ENCODE data around the gene TCF21.

TCF21 gene

DNA sequence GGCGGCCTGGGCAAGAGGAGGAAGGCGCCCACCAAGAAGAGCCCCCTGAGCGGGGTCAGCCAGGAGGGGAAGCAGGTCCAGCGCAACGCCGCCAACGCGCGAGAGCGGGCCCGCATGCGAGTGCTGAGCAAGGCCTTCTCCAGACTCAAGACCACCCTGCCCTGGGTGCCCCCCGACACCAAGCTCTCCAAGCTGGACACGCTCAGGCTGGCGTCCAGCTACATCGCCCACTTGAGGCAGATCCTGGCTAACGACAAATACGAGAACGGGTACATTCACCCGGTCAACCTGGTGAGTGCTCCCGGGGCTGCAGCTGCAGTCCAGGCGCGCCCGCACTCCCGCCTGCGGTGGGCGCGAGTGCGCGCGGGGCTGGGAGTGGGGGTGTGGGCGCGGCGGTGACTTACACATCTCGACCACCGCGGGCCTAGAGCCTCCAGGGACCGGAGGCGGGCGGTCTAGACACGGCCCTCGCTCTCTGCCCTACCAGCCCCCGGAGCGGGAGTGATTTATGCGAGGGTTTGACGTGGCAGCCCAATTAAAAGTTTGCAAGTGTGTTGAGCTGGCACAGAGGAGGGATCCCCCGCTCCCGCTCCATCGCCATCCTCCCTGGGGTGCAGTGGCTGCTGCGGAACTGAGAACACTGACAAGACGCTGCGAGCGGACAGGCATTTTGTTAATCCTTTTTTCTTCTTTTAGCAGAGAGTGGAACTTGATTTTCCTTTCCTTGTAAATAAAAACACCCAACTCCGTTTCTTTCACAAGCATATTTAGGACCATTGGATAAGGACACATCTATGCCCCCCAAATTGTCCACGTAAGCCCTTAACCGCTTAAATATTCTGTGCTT, 867 bp downstream of the TCF21 start:
- no peak for FAIRE-seq

DNA sequence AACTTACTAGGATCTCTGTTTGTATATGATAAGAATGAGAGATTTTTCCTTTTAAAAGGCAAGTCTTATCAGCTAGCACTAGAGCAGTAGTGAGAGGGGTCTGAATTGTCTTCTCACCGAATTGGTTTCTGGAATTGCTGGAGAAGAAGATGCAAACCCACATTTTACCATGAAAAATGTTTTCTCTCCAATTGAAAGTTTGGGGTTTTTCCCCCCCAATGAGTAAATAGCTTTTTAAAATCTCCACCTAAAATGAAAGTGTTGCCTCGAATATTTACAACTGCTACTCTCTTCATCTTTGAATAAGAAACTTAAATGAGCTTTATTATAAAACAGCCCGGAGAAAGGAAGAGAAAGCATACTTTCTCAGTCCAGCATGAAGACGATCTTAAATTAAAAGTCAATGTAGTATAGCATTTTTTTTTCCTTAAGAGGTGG, 1.8 kb downstream of the TCF21 start:
- FAIRE-seq, result no peak

GRCh38 chr6:133891149-133891926, 2.4 kb downstream of the TCF21 start:
- no peak for FAIRE-seq

DNA sequence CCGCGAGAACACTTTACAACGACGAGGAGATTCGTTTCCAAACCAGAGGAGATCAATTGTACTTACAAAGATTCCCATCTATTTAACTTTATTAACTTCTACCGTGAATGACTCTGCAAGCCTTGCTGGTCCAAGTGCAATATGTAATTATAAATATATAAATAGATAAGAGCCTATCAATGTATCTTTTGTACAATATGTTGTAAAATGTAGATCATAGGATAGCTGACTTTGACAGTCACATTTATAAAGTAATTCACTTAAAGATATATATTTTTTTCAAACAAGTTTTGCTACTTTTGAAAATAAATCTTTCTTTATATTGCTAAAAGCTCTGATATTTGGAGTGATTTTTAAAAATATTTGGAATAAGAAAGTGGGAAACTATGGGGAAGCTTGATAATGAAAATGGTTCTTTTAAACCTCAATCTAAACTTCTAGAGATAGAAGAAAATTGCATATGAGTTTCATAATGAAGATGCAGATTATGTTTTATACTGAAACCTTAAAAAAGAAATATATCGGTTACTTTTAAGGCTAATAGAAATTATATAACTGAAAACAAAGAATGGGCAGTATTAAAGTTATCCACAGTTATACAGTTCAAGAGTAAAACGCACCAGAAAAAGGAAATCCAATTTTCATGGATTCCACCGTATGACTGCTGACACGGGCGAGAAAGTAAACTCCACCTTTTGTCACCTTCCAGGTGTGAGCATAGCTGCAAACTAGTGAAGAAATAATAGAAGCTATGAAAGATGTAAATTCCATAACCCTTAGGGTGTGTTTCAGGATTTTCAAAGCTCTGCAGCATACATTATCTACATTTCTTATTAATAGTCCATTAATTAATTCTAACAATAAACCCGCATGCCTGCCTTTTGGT, 3.3 kb downstream of the TCF21 start:
- FAIRE-seq, result no peak

DNA sequence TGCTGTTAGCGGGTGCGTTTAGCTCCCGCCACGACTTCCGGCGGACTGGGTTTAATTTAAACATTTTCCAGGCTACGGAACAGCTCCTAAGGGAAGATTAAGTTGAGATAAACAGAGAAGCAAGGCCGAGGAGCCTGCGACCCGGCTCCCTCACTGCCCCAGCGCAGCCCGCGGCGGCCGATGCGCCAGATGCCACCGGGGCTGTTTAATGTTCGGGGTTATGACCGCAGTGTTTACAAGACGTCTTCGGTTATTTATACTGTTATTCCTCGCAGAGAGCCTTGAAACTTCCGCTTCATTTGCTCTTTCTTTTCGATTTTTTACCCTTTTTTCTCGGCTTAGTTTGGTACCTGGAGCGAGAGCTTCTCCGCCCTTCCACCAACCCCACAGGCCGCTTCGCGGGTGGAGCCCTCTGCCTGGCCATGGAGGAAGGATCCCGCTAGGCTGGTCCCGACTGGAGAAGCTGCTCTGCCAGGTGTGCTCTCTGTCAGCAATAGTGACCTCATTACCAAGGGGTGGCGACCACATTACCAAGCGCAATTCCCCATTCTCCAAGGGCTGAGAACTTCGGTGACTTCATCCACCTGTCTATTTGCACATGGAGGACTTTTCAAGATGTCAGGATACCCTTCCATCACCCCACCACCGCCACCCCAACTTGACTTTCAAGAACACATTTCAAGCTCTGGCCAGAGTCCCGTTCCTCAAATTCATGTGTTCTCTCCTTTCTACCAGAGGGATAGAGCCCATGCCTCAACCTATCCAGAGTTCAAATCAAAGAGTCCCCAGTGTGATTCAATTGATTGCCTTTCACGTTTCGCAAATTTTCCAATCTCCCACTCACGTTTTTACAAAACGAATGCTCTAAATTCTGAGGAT, 4.1 kb downstream of the TCF21 start:
- no peak for FAIRE-seq

- no peak for FAIRE-seq
Measured at GRCh38 chr6:133893946-133894345, 5.0 kb downstream of the TCF21 start.

DNA sequence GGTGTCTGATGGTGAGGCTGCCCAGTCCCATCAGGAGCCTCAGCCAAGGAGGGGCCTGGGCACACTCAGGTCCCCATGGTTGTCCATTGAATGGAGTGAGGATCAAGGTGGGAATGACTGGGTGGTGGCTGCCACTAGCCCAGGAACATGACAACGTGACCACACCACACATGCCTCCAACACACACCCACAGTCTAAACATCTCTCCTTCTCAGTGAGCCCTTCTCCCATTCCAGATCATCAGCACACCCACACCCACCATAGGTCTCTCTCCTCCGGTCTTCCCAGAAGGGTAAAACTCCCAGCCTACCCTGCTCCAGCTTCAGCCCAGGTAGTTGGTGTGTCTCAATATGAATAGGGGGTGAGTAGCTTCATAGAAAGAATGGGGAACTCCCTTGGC, 5.5 kb downstream of the TCF21 start:
- no peak for FAIRE-seq

- no peak for FAIRE-seq
Measured at GRCh38 chr6:133894795-133895358, 6.0 kb downstream of the TCF21 start.

GRCh38 chr6:133895573-133896343, 6.8 kb downstream of the TCF21 start:
- no peak for FAIRE-seq

GRCh38 chr6:133896344-133896721, 7.4 kb downstream of the TCF21 start:
- FAIRE-seq, result no peak

GRCh38 chr6:133898263-133898662, 9.3 kb downstream of the TCF21 start:
- no peak for FAIRE-seq

GRCh38 chr6:133899556-133899955, 10.6 kb downstream of the TCF21 start:
- no peak for FAIRE-seq

- peak; percentile 54 for FAIRE-seq
Measured at GRCh38 chr6:133903855-133904254, 14.9 kb downstream of the TCF21 start.

GRCh38 chr6:133906050-133906449, 17.1 kb downstream of the TCF21 start:
- no peak for FAIRE-seq

GRCh38 chr6:133916650-133917151, 27.8 kb downstream of the TCF21 start:
- peak; percentile 88 for FAIRE-seq

DNA sequence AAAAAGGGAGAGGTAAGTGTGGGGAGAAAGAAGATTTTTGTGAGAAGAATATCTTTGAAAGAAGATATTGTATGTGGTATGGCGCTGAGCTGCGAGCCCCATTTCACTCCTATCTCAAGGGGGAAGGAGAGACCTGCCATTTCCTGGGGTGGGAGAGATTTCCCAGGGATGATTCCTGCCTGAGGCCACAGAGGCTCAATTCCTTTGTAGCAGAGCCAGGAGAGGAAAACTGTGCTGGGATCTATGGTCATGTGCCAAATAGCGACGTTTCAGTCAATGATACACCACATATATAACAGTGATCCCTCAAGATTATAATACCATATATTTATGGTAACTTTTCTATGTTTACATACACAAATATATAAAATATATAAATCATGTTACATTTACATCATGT, 28.9 kb downstream of the TCF21 start:
- FAIRE-seq, result no peak

DNA sequence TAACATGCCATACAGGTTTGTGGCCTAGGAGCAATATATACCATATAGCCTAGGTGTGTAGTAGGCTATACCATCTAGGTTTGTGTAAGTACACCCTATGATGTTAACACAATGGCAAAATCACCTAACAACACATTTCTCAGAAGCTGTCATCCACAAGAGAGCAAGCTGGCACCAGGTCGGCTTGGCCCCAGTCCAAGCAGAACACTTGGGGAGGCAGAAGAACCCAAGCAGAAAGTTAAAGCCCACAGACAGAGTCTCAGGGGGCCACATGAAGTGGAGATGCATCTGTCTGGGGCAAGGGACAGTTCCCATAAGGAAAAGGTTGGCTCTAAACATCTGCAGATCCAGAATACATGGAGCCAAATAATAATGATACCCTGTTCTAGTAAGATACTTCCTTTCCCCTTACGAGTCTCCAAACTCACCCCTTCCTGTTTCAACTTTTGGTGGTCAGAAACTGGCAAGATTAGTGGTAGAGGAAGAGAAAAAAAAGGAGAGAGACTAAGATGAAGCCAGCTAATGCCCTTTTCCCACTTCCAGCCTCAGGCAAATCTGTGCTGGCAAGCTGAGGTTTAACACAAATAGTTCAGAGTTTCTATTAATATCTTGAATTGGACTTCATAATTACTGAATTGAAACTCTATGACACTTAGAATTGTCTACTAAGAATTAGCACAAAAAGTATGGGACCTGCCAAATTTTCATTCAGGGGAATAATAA, 29.5 kb downstream of the TCF21 start:
- no peak for FAIRE-seq

- FAIRE-seq, result no peak
Measured at GRCh38 chr6:133919362-133919761, 30.4 kb downstream of the TCF21 start.

DNA sequence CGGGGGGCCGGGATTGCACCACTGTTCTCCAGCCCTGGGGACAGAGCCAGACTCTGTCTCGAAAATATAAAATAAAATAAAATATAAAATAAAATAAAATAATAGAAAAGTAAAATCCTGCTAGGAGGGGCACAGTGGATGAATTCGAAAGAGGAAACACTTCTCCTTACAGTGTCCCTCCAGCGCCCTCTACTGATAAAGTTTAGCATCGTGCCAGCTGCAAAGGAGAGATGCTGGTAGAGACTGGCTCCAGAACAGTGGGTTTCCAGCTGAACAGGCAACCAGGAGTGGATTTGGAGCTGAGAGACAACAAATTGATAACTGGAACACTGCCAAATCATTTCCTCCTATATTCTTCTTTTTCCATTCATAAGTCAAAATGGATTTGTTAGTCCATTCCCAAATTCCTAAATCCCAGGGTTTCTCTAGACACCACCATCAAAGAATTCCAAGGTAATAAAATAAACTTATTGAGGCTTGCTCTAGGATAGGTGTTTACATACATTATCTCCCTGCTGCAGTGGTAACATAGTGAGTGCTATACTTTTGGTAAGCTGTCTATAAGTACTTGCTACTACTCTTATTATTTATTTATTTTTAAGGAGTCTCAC, 32.4 kb downstream of the TCF21 start:
- FAIRE-seq, result peak; percentile 61
